Colonic mucosa (tissue), 4 donors: ENCODE data around the gene RNF145. TPM values are rescaled to one million over a fixed set of nuclear protein-coding genes. Genes with fewer than 3 reads are reported as not detected.
"Not testable (repeated sequence)": the region's sequence is repeated elsewhere in the genome, so short reads cannot be mapped to it uniquely, and the experiment has no call there.

Experiments used
- DNase-seq: peaks from one replicate; pipeline ENCODE4 v3.0.0-alpha.2; 2020
- H3K27ac ChIP-seq: fragments of 200-600 bp; one replicate; pipeline ENCODE4 v1.8.0; 2021
- H3K27me3 ChIP-seq: fragments of 200-600 bp; one replicate; pipeline ENCODE4 v1.8.0; 2021
- H3K36me3 ChIP-seq: fragments of 200-600 bp; one replicate; pipeline ENCODE4 v1.8.0; 2021
- H3K4me1 ChIP-seq: fragments of 200-600 bp; one replicate; pipeline ENCODE4 v1.8.0; 2021; ENCODE audit warnings: mild to moderate bottlenecking
- H3K4me3 ChIP-seq: fragments of 200-600 bp; one replicate; pipeline ENCODE4 v1.8.0; 2021
- H3K9ac ChIP-seq, 2 donors: one replicate each; pipeline ENCODE4 v1.7.0; 2013; ENCODE audit warnings: control low read depth in 2 of 2, low read depth in 2 of 2, low read length in 2 of 2
- H3K9me3 ChIP-seq: fragments of 200-600 bp; one replicate; pipeline ENCODE4 v1.8.0; 2021
- CTCF ChIP-seq: fragments of 200-600 bp; IDR thresholded peaks from one replicate; pipeline ENCODE4 v1.8.0; 2022; ENCODE audit warnings: antibody characterized with exemption, mild to moderate bottlenecking
- intact Hi-C: fragments of 100-400 bp; cut with DNase I; formaldehyde crosslinking; loops from one replicate; pipeline ENCODE4 v1.14.1; 2022
- total RNA-seq, 2 donors: library from RNA; stranded (reverse); fragmentation: NEBNext Ultra II Directional in 1 of 2; extraction: Animal tissue kit (Norgen Biotek cat#: 25700) in 1 of 2; gene quantifications; one replicate each; pipeline ENCODE4 v1.2.1, GENCODE V29; 2021
- donor health status: healthy.
- donor health status: DM: no; HTN: no; CAD: no.
- donor health status: DM: no; HTN: no; CAD: no.

RNF145 gene
- total RNA-seq, 2 donors from 2014 or later: 58.8 to 92.3 TPM

- H3K27me3 ChIP-seq: no peaks in the 10 kb centered on the region
- no peak overlapping the region for H3K4me3 ChIP-seq
- H3K9ac ChIP-seq: no peak overlapping the region
- H3K4me1 ChIP-seq: no peaks in the 10 kb centered on the region
- H3K27ac ChIP-seq: no peak overlapping the region
- H3K9me3 ChIP-seq: no peaks in the 10 kb centered on the region
- no peaks in the 10 kb centered on the region for H3K36me3 ChIP-seq
- no peak for TF ChIP-seq CTCF
- no peak for DNase-seq
- intact Hi-C loops: no loop called here
Observed at GRCh38 chr5:159161361-159162214, 47.8 kb downstream of the RNF145 start.

DNA sequence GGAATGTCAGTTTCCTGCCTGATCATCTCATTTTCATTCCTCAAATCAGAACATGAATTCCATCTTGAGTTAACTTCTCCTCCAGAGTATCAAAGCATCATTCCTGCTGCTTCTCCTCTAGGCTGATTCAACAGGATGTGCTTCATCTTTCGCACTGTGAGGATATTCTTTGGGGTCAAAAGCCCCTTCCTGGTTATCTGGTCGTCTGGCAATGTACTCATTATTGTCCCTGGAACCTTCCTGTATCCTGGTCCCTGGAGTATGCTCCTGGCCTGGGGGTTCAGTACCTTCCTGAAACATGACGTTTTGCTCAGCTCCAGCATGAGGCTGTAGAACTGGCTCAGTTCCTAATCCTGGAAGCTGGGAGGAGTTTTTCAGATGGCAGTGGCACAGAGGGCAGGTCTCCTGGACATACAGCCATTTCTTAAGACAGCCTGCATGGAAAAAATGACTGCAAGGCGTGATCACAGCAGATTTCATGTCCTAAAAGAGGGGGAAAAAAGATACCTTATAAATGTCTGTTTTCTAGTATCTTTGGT, 50.7 kb downstream of the RNF145 start:
- H3K4me3 ChIP-seq, H3K27ac ChIP-seq, H3K9ac ChIP-seq, H3K36me3 ChIP-seq, H3K9me3 ChIP-seq, DNase-seq, H3K27me3 ChIP-seq, H3K4me1 ChIP-seq: not testable (repeated sequence)
- intact Hi-C loops: loop anchor here (5.0 to 10.0 kb wide), 2 partner anchors 104 to 836 kb away; partner anchors contain the start of gene UBLCP1

- no peaks in the 10 kb centered on the region for H3K36me3 ChIP-seq
- H3K27me3 ChIP-seq: no peaks in the 10 kb centered on the region
- intact Hi-C loops: loop anchor here (5.0 to 10.0 kb wide), 2 partner anchors 105 to 837 kb away; partner anchors contain the start of gene UBLCP1
- H3K4me3 ChIP-seq: no peak overlapping the region
- H3K27ac ChIP-seq: no peak overlapping the region
- no peak for TF ChIP-seq CTCF
- no peaks in the 10 kb centered on the region for H3K9me3 ChIP-seq
- no peaks in the 10 kb centered on the region for H3K4me1 ChIP-seq
- DNase-seq: no peak
- no peak overlapping the region for H3K9ac ChIP-seq
Observed at GRCh38 chr5:159157552-159157951, 51.8 kb downstream of the RNF145 start.

DNA sequence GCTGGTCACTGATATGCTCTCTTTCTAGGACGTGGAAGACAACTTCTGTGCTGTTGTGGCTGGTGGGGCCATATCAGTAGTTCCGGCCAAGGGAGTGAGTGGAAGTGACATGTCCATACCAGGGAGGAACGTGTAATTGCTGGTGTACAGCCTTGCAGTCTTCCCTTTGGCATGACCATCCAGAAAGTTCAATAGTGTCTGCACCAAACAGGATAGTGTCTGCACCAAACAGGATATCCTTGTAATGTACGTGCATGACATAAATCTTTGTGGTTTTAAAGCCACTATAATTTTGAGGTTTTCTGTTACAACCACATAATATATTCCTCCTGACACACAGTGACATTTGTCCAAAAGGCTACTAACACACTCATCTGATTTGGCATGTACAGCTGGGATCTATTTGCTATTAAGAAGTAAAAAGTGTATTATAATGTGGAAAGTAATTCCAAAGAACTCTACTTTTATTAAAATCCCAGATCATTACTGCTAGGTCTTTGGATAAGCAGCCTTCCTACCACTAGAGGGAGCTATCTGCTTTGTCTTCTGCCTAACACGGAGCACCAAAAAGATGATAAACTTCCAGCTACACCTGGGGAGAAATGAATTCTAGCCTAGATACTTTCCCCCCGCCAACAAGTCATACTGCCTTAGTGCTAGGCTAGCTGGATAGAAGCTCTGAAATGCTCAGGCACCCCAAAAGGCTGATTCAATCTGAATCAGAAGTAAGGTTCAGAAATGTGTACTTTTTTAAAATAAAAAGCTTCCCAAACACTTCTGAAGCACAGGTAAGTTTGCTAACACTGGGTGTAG, 52.7 kb downstream of the RNF145 start:
- intact Hi-C loops: loop anchor here (5.0 to 10.0 kb wide), 2 partner anchors 106 to 838 kb away; partner anchors contain the start of gene UBLCP1
- Histone ChIP-seq H3K4me3 (no peak overlapping the region), H3K9me3 (no peaks in the 10 kb centered on the region), H3K27ac (no peak overlapping the region), H3K27me3 (no peaks in the 10 kb centered on the region), H3K36me3 (no peaks in the 10 kb centered on the region), H3K9ac (no peak overlapping the region), H3K4me1 (no peaks in the 10 kb centered on the region)
- TF ChIP-seq CTCF: peak; percentile 87
- DNase-seq: peak; percentile 53

DNA sequence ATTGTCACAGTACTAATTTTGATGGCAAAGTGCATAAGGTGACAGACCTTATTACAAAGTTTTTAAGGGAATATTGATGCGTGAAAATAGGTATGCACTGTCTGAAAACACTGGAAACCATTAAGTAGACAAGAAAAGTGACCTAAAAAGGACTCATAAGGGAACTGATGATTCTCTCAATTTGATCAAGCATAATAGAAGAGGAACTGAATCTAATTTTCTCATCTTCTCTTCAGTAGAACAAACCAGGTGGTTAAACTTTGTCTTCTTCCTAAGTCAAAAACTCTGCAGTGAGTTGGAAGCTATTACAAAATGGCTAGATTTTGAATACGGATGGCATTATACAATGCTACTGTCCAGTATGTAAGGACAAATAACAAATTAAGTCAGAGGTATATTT, 53.4 kb downstream of the RNF145 start:
- intact Hi-C loops: loop anchor here (1.0 to 10.0 kb wide), 3 partner anchors 106 to 839 kb away; partner anchors contain the start of gene UBLCP1
- Histone ChIP-seq H3K27me3 (no peaks in the 10 kb centered on the region), H3K4me1 (no peaks in the 10 kb centered on the region), H3K36me3 (no peaks in the 10 kb centered on the region), H3K27ac (no peak overlapping the region), H3K9ac (no peak overlapping the region), H3K4me3 (no peak overlapping the region), H3K9me3 (no peaks in the 10 kb centered on the region)
- no peak for TF ChIP-seq CTCF
- DNase-seq: no peak
